HG02884 (cell line): Measurements from ENCODE around the gene PWWP2A.
"Not testable (repeated sequence)": the region's sequence is repeated elsewhere in the genome, so short reads cannot be mapped to it uniquely, and the experiment has no call there.

Source experiments
- ATAC-seq: cut with Tn5 transposase; IDR thresholded peaks from one replicate; pipeline ENCODE4 v1.9.1; 2021; ENCODE audit warnings: mild to moderate bottlenecking, moderate library complexity; ENCODE audit not compliant: unreplicated experiment

The PWWP2A gene

DNA sequence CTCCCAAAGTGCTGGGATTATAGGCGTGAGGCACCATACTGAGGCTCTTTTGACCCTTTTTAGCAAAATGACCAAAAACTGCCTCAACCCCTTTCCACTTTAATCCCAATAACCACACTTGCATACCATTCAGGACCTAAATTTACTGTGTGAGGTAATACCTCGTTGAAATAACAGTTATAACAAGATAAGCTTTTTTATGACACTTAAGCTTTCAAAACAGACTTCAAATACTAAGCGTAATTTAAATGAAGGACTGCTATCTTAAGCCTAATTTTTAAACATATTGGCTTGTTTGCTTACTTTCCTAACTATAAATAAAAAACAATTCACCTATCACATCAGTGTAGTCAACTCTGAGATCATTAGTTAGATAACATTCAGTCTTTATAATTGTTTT, 37.8 kb downstream of the PWWP2A start:
- ATAC-seq: no peak

DNA sequence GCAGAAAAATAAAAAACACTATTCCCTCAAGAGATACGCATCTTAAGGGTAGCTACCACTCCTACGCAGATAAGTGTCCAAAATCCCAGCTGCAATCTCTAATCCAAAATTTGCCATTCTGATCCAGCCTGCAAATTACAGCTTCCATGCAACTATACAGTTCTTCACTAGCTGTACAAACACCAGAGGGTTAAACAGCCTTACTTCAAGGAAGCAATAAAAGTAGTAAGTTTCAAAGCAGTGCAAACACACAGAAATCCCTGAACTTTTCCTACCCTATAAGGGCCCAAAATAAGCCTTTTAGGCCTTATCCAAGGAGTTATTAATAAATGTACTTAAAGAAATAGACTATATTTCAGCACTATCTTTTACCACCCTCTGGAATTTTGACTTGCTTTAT, 39.5 kb downstream of the PWWP2A start:
- ATAC-seq: no peak

DNA sequence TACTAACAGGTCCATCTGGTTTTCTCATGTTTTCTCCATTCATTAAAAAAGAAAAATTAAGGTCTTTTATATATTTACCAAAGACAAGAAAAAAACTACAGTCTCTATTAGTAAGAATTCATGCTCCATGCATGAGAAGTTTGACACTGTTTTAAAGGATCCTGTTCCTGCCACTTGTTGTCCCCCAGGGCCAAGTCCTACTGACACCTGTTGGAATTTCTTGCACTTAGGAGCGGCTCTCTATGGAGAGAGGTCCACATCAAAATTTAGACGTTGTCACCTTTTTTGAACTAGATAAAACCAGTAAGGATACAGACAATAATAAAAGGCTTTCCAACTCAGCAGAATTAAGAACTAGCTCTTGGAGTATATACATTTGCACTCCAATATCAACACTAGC, 42.3 kb downstream of the PWWP2A start:
- ATAC-seq: no peak

GRCh38 chr5:160075073-160075472, 44.2 kb downstream of the PWWP2A start:
- ATAC-seq: no peak

DNA sequence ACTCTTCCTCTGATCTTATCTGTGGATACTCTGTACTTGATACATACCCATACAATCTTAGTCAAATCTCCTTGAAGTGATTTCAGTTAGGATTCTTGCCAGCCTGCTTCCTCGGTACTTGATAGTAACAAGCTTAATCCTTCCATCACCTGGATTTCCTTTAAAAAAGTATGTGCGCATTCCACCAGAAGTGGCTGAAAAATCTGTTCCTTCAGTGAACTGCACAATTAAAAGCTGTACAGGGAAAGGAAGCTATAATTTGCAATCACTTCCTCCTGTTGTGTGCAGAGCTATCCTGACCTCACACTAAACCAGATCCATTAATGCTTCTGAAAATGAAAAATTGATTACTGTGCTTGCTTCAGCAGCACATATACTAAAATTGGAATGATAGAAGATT, 47.3 kb downstream of the PWWP2A start:
- no peak for ATAC-seq

DNA sequence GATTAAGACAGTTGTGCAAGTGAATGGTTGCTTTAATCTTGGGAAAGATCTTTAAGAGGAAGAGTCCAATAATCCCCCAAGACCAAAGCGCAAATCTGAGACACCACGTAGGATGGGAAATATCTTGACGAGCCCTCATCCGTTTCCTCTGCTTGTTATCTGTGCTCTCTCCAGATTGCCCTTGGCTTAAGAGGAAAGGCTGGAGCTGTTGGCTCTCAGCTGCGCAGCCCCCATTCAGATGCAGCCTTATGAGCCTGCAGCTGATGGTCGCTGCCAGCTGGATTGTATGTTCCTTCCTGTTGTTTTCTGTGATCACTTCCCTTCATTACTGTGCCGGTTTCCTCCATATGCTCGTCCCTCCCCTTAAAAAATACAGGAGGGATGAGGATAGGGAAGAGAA, 47.7 kb downstream of the PWWP2A start:
- ATAC-seq: no peak

DNA sequence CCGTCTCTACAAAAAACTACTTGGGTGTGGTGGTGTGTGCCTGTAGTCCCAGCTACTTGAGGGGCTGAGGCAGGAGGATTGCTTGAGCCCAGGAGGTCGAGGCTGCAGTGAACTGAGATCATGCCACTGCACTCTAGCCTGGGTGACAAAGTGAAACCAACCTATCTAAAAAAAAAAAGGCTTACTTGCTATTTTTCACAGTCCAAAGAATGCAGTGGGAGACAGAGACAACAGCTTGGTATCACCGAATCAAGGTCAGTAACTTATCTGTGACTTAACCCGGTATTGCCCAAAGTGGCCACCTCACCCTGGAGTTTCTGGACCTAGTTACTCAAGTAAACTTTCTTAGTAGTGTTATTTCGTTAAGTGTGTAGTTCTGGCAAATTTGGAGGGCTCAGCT, 50.1 kb downstream of the PWWP2A start:
- ATAC-seq: not testable (repeated sequence)

GRCh38 chr5:160064995-160065614, 54.1 kb downstream of the PWWP2A start:
- no peak for ATAC-seq

- ATAC-seq: no peak
Observed at GRCh38 chr5:160064417-160064810, 54.8 kb downstream of the PWWP2A start.

DNA sequence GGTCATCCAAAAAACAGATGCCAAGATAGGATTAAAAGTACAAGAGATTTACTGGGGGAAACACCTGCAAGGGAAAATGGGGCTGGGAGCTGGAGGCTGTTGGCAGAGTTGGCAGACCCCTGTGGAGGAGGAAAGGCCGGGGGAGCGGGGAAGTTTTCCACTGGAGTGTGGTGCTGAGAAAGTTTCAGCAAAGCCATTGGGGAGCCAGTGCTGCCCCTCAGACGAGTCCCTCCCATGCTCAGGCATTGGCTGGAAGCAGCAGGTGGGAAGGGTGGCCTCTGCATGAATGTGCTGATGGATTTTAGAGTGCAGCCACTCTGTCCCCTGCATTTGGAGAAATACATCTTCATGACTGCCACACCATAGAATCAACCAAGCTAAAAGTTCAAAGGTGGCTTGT, 57.5 kb downstream of the PWWP2A start:
- ATAC-seq: no peak

DNA sequence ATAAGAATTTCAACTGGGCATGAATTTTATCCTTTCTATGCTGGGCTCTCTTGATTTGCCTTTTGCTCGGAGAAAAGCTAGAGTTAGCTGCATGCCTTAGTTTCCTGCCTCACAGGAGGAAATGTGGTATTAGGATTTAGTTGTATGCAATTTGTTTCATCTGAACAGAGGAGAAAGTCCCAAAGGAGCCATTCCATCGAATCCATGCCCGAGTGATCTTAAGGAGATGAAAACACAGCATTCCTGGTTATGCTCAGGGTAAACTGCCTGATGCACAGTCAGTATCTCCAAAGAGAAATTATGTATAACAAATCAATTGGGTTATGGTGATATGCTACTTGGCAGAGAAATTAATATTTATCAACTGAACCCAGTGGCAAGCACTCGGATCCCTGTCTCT, 59.2 kb downstream of the PWWP2A start:
- no peak for ATAC-seq

- ATAC-seq: no peak
Observed at GRCh38 chr5:160057256-160057655, 62.0 kb downstream of the PWWP2A start.

- ATAC-seq: no peak
Observed at GRCh38 chr5:160054831-160055230, 64.4 kb downstream of the PWWP2A start.

- ATAC-seq: no peak
Observed at GRCh38 chr5:160054047-160054446, 65.2 kb downstream of the PWWP2A start.

DNA sequence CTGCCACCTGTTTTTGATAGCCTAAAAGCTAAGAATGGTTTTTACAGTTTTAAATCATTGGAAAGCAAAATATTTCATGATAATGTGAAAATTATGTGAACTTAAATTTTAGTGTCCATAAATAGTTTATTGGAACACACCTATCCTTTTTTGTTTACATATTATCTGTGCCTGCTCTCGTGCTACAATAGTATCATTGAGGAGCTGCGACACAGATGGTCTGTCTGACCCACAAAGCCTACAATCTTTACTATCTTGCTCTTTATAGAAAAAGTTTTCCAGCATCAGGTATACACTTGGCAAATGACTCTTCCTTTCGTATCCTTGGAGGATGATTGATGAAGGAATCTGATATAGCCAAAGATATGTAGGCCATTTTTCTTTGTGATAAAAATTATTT, 70.2 kb downstream of the PWWP2A start:
- no peak for ATAC-seq

DNA sequence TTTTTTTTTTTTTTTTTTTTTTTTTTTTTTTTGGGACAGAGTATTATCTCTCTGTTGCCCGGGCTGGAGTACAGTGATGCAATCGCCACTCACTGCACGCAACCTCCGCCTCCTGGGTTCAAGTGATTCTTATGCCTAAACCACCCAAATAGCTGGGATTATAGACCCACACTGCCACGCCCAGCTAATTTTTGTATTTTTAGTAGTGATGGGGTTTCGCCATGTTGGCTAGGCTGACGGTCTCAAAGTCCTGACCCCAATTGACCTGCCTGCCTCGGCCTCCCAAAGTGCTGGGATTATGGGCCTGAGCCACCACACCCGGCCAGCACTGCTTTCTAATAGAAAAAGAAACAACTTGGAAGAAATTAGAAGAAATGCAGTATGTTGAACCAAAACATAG, 71.1 kb downstream of the PWWP2A start:
- no peak for ATAC-seq

GRCh38 chr5:160047423-160047822, 71.8 kb downstream of the PWWP2A start:
- no peak for ATAC-seq

DNA sequence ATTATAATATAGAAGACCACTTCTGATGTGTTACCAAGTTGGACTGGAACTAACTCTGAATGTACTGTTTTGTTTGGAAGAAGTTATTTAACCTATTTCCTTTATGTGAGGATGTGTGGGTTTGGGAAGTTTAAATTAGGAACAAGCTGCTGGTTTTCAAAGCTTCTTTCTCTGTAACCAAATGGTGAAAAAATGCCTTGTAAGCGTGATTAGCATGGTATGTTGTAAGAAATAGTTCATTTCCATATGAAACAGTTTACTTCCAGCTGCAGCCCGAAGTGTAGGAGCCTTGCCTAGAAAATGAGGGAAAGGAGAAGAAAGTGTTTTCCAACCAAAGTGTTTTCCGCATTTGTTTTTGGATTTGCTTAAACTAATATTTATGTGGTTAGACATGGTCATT, 74.3 kb downstream of the PWWP2A start:
- no peak for ATAC-seq

- no peak for ATAC-seq
Observed at GRCh38 chr5:160044391-160044804, 74.9 kb downstream of the PWWP2A start.

- no peak for ATAC-seq
Observed at GRCh38 chr5:160042671-160043070, 76.6 kb downstream of the PWWP2A start.
